HepG2 (cell line): ENCODE measurements around the gene CGNL1. TPM values are rescaled to one million over a fixed set of nuclear protein-coding genes. Genes with fewer than 3 reads are reported as not detected.

Source experiments
- ATAC-seq: fragments of 200-7000 bp; cut with Tn5 transposase; 3 replicates; pipeline ENCODE4 v1.9.1; 2020; ENCODE audit warnings: mild to moderate bottlenecking, moderate library complexity
- BruUV-seq: library from RNA; stranded (reverse); fragments of 400-500 nt; replicated peaks from 2 replicates; lab custom pipeline; 2021; lab: Mats Ljungman, UMichigan
- CTCF ChIA-PET: fragments of 300-600 bp; formaldehyde crosslinking; extraction: SDS; loops from one replicate; lab custom pipeline; 2021; ENCODE audit warnings: low total read pairs, inconsistent platforms, low intra/inter-chr PET ratio; lab: Yijun Ruan, JAX
- POLR2A ChIA-PET: fragments of 350-600 bp; sonication (Branson Sonifier 250); formaldehyde crosslinking; loops from one replicate; lab custom pipeline; 2020; ENCODE audit warnings: antibody characterized with exemption, inconsistent platforms; lab: Yijun Ruan, JAX
- DNase-seq: peaks from one replicate; pipeline ENCODE4 v3.0.0-alpha.2; 2015; ENCODE audit warnings: low spot score
- FAIRE-seq: peaks from 3 replicates; lab custom pipeline; 2011; peaks lifted over from hg19 to GRCh38; lab: Jason Lieb, UNC
- H2AFZ ChIP-seq: one replicate; pipeline ENCODE4 v1.6.1; 2011; ENCODE audit warnings: low read length, inconsistent platforms
- H3K27ac ChIP-seq: fragments of 300-600 bp; 3 replicates; pipeline ENCODE4 v1.8.0; 2011; ENCODE audit warnings: mixed run types, mild to moderate bottlenecking, mixed read lengths, low read length, inconsistent platforms; ENCODE audit not compliant: insufficient read depth; ENCODE audit errors: extremely low read length
- H3K27me3 ChIP-seq, 2 experiments: fragments of 200-600 bp in 1 of 2; 2 replicates in 1 of 2; 3 replicates in 1 of 2; pipeline versions ENCODE4 v1.6.0 to v1.8.0; 2011; ENCODE audit warnings: low read length in 2 of 2, mild to moderate bottlenecking in 2 of 2, moderate library complexity in 2 of 2, inconsistent platforms in 1 of 2; ENCODE audit not compliant: insufficient read depth in 2 of 2, control insufficient read depth in 1 of 2
- H3K36me3 ChIP-seq, 2 experiments: fragments of 200-600 bp in 1 of 2; replicated peaks in 1 of 2; 2 replicates in 1 of 2; 3 replicates in 1 of 2; pipeline versions ENCODE4 v1.5.1 to v1.8.0; 2011; ENCODE audit warnings: low read length in 2 of 2, inconsistent platforms in 1 of 2; ENCODE audit not compliant: insufficient read depth in 2 of 2, control insufficient read depth in 1 of 2
- H3K4me1 ChIP-seq: 2 replicates; pipeline ENCODE4 v1.5.1; 2012; ENCODE audit warnings: low read length, inconsistent platforms; ENCODE audit not compliant: insufficient read depth
- H3K4me2 ChIP-seq: 2 replicates; pipeline ENCODE4 v1.6.0; 2011; ENCODE audit warnings: low read depth, low read length, inconsistent platforms
- H3K4me3 ChIP-seq, 3 experiments: fragments of 200-600 bp in 1 of 3; sonication (generic), shearing (Covaris generic) in 1 of 3; replicated peaks in 1 of 3; 2 replicates each; pipeline ENCODE4 v1.5.1; 2011 to 2016; ENCODE audit warnings: low read length in 3 of 3, inconsistent platforms in 2 of 3, low read depth in 2 of 3, mild to moderate bottlenecking in 2 of 3, control low read depth in 1 of 3, mixed read lengths in 1 of 3; ENCODE audit not compliant: insufficient read depth in 1 of 3
- H3K79me2 ChIP-seq: one replicate; pipeline ENCODE4 v1.6.1; 2011; ENCODE audit warnings: low read length, inconsistent platforms; ENCODE audit not compliant: insufficient read depth
- H3K9ac ChIP-seq: 2 replicates; pipeline ENCODE4 v1.6.0; 2011; ENCODE audit warnings: mild to moderate bottlenecking, low read depth, low read length, inconsistent platforms; ENCODE audit not compliant: insufficient read depth
- H3K9me3 ChIP-seq: 2 replicates; pipeline ENCODE4 v1.5.1; 2012; ENCODE audit warnings: mild to moderate bottlenecking, low read length
- H4K20me1 ChIP-seq: 2 replicates; pipeline ENCODE4 v1.6.0; 2011; ENCODE audit warnings: inconsistent platforms, mild to moderate bottlenecking, low read length, moderate library complexity; ENCODE audit not compliant: insufficient read depth
- CCAR2 ChIP-seq: fragments of 200-400 bp; formaldehyde crosslinking; optimal IDR thresholded peaks from 2 replicates; pipeline ENCODE3; 2018; ENCODE audit warnings: low read depth, mild to moderate bottlenecking, low read length, moderate library complexity
- FOXM1 ChIP-seq: sonication (generic); formaldehyde crosslinking; IDR thresholded peaks from 2 replicates; pipeline ENCODE4 v1.5.0; 2020; ENCODE audit warnings: missing genetic modification reagents
- HMG20A ChIP-seq: IDR thresholded peaks from 2 replicates; pipeline ENCODE4 v1.6.1; 2016; ENCODE audit warnings: borderline replicate concordance
- POLR2A ChIP-seq, 2 experiments: IDR thresholded peaks; 2 replicates each; pipeline ENCODE4 v1.6.1; 2011; ENCODE audit warnings: low read depth in 2 of 2, low read length in 2 of 2, mild to moderate bottlenecking in 1 of 2, moderate library complexity in 1 of 2; ENCODE audit not compliant: insufficient read depth in 1 of 2
- RARA ChIP-seq: IDR thresholded peaks from 2 replicates; pipeline ENCODE4 v1.6.1; 2016; ENCODE audit warnings: missing genetic modification reagents, missing compliant biosample characterization
- U2AF2 ChIP-seq: fragments of 200-400 bp; formaldehyde crosslinking; IDR thresholded peaks from 2 replicates; pipeline ENCODE4 v1.6.1; 2017; ENCODE audit warnings: low read depth, mild to moderate bottlenecking, low read length
- ZFX ChIP-seq: sonication (generic); formaldehyde crosslinking; IDR thresholded peaks from 2 replicates; pipeline ENCODE4 v1.4.0; 2020; ENCODE audit warnings: mild to moderate bottlenecking, low read depth, missing genetic modification reagents, moderate library complexity
- ZNF557 ChIP-seq: sonication (generic); formaldehyde crosslinking; IDR thresholded peaks from 2 replicates; pipeline ENCODE4 v1.4.0; 2020; ENCODE audit warnings: missing genetic modification reagents
- ZNF777 ChIP-seq: sonication (generic); formaldehyde crosslinking; IDR thresholded peaks from 2 replicates; pipeline ENCODE4 v1.4.0; 2020; ENCODE audit warnings: missing genetic modification reagents
- WGBS: methylation state at CpG from one replicate; pipeline ENCODE4 v1.1.6; 2017; ENCODE audit warnings: low lambda C conversion rate; 5-methylcytosine and 5-hydroxymethylcytosine counted together
- in situ Hi-C: cut with HindIII; loops from 2 replicates; pipeline ENCODE4 v1.10.0; 2017; ENCODE audit warnings: low pct_unique_long_range_greater_than_20kb; ENCODE audit not compliant: extremely low pct_ligation_motif_present
- intact Hi-C: fragments of 100-400 bp; cut with micrococcal nuclease; formaldehyde crosslinking; loops from one replicate; pipeline ENCODE4 v1.10.0; 2022; ENCODE audit not compliant: unreplicated experiment
- polyA plus RNA-seq, 8 experiments: library from polyadenylated mRNA; depleted of rRNA in 3 of 8; stranded (reverse) in 7 of 8; unstranded in 1 of 8; fragments of >200 nt; fragmentation: Illumina TruSeq in 4 of 8; extraction: Trizol in 4 of 8; gene quantifications; 2 replicates each; pipeline versions ENCODE4 v1.2.1 to v1.2.3, GENCODE V29; 2011 to 2016; ENCODE audit warnings: low read depth in 4 of 8, missing spikeins in 1 of 8, mixed read lengths in 1 of 8; ENCODE audit not compliant: insufficient read depth in 1 of 8
- total RNA-seq, 5 experiments: library from RNA; depleted of rRNA; stranded (reverse); fragments of >200 nt; fragmentation: Illumina TruSeq; extraction: Trizol; gene quantifications; 2 replicates each; pipeline ENCODE4 v1.2.3, GENCODE V29; 2016; ENCODE audit warnings: low read depth in 1 of 5
- TF ChIP-seq, protein P1 (sequence below): IDR thresholded peaks from 2 replicates; pipeline ENCODE4 v1.6.1; 2016
- TF ChIP-seq, protein P2 (sequence below): sonication (generic); formaldehyde crosslinking; IDR thresholded peaks from 2 replicates; pipeline ENCODE4 v1.9.0; 2021; ENCODE audit warnings: missing genetic modification reagents, borderline replicate concordance
- TF ChIP-seq, protein P3 (sequence below): IDR thresholded peaks from 2 replicates; pipeline ENCODE4 v1.6.1; 2016; ENCODE audit warnings: control low read depth
- TF ChIP-seq, protein P4 (sequence below): sonication (generic); formaldehyde crosslinking; IDR thresholded peaks from 2 replicates; pipeline ENCODE4 v1.4.0; 2020; ENCODE audit warnings: mild to moderate bottlenecking, missing genetic modification reagents

Gene CGNL1
- total and polyA plus RNA-seq, 2 of the 13 experiments (the other 11 are each of a cell fraction or from before 2014, with no cell fraction given), result 5.6 to 15.6 TPM

DNA sequence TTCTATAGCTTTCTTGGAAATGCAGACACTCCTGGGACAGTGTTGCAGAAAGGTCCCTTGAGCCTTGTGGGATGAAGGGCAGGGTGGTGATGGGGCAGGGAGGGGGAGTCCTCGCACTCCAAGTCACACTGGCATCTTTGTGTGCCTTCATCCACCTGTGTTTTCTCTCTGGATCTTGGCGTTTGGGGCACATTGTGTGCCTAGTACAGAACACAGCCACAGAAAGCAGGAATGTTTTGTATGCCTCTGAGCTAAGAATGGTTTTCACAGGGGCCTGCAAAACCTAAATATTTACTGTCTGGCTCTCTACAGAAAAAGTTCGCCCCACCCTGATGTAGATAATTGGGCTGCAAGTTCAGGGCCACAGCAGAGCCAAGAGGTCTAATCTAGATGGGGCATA, 221.1 kb downstream of the CGNL1 start:
- no peak overlapping the region for H3K27ac ChIP-seq
- POLR2A ChIA-PET, result no interaction called here

More for the DNA sequence above, 221.1 kb downstream of the CGNL1 start:
- Histone ChIP-seq H3K36me3 (no peaks in the 10 kb centered on the region), H4K20me1 (no peaks in the 10 kb centered on the region), H3K9me3 (no peaks in the 10 kb centered on the region), H3K27me3 (peaks cover 0 to 32% of the 10 kb centered on the region in 2 experiments; a peak in 3 of 5 replicates), H3K9ac (no peak overlapping the region), H3K4me2 (no peak overlapping the region), H2AFZ (no peak overlapping the region), H3K4me1 (no peaks in the 10 kb centered on the region), H3K4me3 (no peak overlapping the region), H3K79me2 (no peaks in the 10 kb centered on the region)
- CTCF ChIA-PET, result no interaction called here
- intact Hi-C loops (no loop called here), in situ Hi-C loops (no loop called here)
- TF ChIP-seq U2AF2 (no peak), FOXM1 (no peak), ZNF557 (CRISPR knock-in tag) (no peak), ZFX (CRISPR knock-in tag) (no peak), RARA (CRISPR knock-in tag) (no peak), CCAR2 (no peak), HMG20A (no peak), ZNF777 (no peak), POLR2A (IDR thresholded peaks at IDR 0.05; ENCODE audit: insufficient read depth in 1 of 2, low read depth in 2 of 2, low read length in 2 of 2) (no peak)
- TF ChIP-seq, protein P1, sequence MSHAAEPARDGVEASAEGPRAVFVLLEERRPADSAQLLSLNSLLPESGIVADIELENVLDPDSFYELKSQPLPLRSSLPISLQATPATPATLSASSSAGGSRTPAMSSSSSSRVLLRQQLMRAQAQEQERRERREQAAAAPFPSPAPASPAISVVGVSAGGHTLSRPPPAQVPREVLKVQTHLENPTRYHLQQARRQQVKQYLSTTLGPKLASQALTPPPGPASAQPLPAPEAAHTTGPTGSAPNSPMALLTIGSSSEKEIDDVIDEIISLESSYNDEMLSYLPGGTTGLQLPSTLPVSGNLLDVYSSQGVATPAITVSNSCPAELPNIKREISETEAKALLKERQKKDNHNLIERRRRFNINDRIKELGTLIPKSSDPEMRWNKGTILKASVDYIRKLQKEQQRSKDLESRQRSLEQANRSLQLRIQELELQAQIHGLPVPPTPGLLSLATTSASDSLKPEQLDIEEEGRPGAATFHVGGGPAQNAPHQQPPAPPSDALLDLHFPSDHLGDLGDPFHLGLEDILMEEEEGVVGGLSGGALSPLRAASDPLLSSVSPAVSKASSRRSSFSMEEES (CRISPR knock-in tag), result no peak
- TF ChIP-seq, protein P2, sequence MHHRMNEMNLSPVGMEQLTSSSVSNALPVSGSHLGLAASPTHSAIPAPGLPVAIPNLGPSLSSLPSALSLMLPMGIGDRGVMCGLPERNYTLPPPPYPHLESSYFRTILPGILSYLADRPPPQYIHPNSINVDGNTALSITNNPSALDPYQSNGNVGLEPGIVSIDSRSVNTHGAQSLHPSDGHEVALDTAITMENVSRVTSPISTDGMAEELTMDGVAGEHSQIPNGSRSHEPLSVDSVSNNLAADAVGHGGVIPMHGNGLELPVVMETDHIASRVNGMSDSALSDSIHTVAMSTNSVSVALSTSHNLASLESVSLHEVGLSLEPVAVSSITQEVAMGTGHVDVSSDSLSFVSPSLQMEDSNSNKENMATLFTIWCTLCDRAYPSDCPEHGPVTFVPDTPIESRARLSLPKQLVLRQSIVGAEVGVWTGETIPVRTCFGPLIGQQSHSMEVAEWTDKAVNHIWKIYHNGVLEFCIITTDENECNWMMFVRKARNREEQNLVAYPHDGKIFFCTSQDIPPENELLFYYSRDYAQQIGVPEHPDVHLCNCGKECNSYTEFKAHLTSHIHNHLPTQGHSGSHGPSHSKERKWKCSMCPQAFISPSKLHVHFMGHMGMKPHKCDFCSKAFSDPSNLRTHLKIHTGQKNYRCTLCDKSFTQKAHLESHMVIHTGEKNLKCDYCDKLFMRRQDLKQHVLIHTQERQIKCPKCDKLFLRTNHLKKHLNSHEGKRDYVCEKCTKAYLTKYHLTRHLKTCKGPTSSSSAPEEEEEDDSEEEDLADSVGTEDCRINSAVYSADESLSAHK (CRISPR knock-in tag), result no peak
- TF ChIP-seq, protein P3, sequence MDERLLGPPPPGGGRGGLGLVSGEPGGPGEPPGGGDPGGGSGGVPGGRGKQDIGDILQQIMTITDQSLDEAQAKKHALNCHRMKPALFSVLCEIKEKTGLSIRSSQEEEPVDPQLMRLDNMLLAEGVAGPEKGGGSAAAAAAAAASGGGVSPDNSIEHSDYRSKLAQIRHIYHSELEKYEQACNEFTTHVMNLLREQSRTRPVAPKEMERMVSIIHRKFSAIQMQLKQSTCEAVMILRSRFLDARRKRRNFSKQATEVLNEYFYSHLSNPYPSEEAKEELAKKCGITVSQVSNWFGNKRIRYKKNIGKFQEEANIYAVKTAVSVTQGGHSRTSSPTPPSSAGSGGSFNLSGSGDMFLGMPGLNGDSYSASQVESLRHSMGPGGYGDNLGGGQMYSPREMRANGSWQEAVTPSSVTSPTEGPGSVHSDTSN (CRISPR knock-in tag), result no peak
- TF ChIP-seq, protein P4, sequence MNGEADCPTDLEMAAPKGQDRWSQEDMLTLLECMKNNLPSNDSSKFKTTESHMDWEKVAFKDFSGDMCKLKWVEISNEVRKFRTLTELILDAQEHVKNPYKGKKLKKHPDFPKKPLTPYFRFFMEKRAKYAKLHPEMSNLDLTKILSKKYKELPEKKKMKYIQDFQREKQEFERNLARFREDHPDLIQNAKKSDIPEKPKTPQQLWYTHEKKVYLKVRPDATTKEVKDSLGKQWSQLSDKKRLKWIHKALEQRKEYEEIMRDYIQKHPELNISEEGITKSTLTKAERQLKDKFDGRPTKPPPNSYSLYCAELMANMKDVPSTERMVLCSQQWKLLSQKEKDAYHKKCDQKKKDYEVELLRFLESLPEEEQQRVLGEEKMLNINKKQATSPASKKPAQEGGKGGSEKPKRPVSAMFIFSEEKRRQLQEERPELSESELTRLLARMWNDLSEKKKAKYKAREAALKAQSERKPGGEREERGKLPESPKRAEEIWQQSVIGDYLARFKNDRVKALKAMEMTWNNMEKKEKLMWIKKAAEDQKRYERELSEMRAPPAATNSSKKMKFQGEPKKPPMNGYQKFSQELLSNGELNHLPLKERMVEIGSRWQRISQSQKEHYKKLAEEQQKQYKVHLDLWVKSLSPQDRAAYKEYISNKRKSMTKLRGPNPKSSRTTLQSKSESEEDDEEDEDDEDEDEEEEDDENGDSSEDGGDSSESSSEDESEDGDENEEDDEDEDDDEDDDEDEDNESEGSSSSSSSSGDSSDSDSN (CRISPR knock-in tag), result no peak
- 0% methylated on average over 3 of the region's 3 CpGs for WGBS
- FAIRE-seq (no peak), ATAC-seq (no peak), DNase-seq (no peak)
- BruUV-seq, result no TSS peak
